Neural crest cell (in vitro differentiated cells): ENCODE data around the gene RNASE13. TPM values are rescaled to one million over a fixed set of nuclear protein-coding genes. Genes with fewer than 3 reads are reported as not detected.

ENCODE experiments used
- DNase-seq: peaks from one replicate; pipeline ENCODE4 v3.0.0; 2021; ENCODE audit warnings: low read depth, mixed read lengths, low spot score
- H3K27ac Mint-ChIP-seq: one replicate; pipeline ENCODE4 v1.8.0; 2021; ENCODE audit warnings: mild to moderate bottlenecking, mixed read lengths; ENCODE audit not compliant: unreplicated experiment
- H3K27me3 Mint-ChIP-seq: 2 replicates; pipeline ENCODE4 v1.8.0; 2021; ENCODE audit warnings: low read depth, mild to moderate bottlenecking, mixed read lengths
- H3K36me3 Mint-ChIP-seq: 2 replicates; pipeline ENCODE4 v1.8.0; 2021; ENCODE audit warnings: low read depth, mild to moderate bottlenecking, mixed read lengths
- H3K4me1 Mint-ChIP-seq: 2 replicates; pipeline ENCODE4 v1.8.0; 2021; ENCODE audit warnings: mixed read lengths
- H3K4me3 Mint-ChIP-seq: one replicate; pipeline ENCODE4 v1.8.0; 2021; ENCODE audit warnings: mild to moderate bottlenecking, mixed read lengths
- H3K9me3 Mint-ChIP-seq: 2 replicates; pipeline ENCODE4 v1.8.0; 2021; ENCODE audit warnings: mixed read lengths
- CTCF ChIP-seq: fragments of 200-600 bp; sonication (generic); conservative IDR thresholded peaks from 2 replicates; pipeline ENCODE4 v1.5.0; 2021; ENCODE audit warnings: antibody characterized with exemption, mild to moderate bottlenecking
- total RNA-seq: library from RNA; stranded (reverse); gene quantifications from 2 replicates; pipeline ENCODE4 v1.2.1, GENCODE V29; 2021

Gene RNASE13
- total RNA-seq, 1 donor from 2014 or later: not detected

GRCh38 chr14:21060614-21061346 is 26.2 kb upstream of the RNASE13 start:
- H3K36me3 Mint-ChIP-seq: no peaks in the 10 kb centered on the region
- TF ChIP-seq CTCF: no peak
- peaks cover 10% of the 10 kb centered on the region for H3K4me1 Mint-ChIP-seq
- no peak overlapping the region for H3K4me3 Mint-ChIP-seq
- no peaks in the 10 kb centered on the region for H3K27me3 Mint-ChIP-seq
- no peaks in the 10 kb centered on the region for H3K9me3 Mint-ChIP-seq
- DNase-seq: no peak
- H3K27ac Mint-ChIP-seq: no peak overlapping the region

GRCh38 chr14:21059842-21060613 is 25.4 kb upstream of the RNASE13 start:
- Mint-ChIP-seq H3K27ac (no peak overlapping the region), H3K36me3 (no peaks in the 10 kb centered on the region), H3K4me1 (peaks cover 10% of the 10 kb centered on the region), H3K4me3 (no peak overlapping the region), H3K9me3 (no peaks in the 10 kb centered on the region), H3K27me3 (no peaks in the 10 kb centered on the region)
- no peak for TF ChIP-seq CTCF
- no peak for DNase-seq

DNA sequence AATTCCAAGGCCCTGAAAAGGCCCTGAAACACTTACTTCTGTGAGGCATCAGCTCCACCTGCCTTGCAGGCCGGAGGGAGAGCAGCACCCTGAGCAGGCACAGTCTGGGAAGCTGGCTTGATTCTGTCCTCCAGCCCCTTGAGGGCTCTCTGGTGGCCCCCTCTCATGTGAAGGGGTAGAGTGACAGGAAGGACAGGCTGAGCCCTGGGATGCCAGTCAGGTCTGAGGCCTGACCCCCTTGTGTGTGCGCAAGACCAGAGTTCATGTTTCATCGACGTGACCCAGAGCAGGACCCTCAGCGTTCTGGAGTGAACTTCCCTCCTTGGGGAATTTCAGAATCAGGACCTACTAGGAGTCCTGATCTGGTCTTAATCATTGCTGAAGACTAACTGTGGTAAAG is 24.3 kb upstream of the RNASE13 start:
- TF ChIP-seq CTCF: no peak
- no peaks in the 10 kb centered on the region for H3K9me3 Mint-ChIP-seq
- no peaks in the 10 kb centered on the region for H3K27me3 Mint-ChIP-seq
- H3K27ac Mint-ChIP-seq: no peak overlapping the region
- DNase-seq: no peak
- H3K4me1 Mint-ChIP-seq: peaks cover 9% of the 10 kb centered on the region
- no peaks in the 10 kb centered on the region for H3K36me3 Mint-ChIP-seq
- no peak overlapping the region for H3K4me3 Mint-ChIP-seq

DNA sequence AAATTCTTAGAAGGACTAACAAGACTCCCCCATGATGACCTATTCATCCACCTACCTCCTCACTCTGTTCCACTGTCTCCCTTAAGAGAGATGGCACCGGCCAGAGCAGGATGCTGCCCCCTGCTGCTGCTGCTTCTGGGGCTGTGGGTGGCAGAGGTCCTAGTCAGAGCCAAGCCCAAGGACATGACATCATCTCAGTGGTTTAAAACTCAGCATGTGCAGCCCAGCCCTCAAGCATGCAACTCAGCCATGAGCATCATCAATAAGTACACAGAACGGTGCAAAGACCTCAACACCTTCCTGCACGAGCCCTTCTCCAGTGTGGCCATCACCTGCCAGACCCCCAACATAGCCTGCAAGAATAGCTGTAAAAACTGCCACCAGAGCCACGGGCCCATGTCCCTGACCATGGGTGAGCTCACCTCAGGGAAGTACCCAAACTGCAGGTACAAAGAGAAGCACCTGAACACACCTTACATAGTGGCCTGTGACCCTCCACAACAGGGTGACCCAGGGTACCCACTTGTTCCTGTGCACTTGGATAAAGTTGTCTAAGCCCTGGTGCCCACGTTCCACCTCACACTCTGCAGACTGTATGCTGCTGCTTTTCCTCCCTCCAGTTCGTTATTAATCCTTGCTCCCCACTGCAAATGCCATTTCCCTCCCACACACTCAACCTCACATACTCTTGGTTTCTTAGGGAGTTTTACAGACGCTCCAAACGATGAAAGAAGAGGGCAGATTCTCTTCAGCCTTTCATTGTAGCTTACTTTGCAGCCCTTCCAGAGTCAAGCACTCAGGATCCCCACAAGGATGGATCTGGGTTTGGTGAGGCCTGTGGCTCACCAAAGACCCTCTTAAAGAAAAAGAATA is 23.4 kb upstream of the RNASE13 start, which contains the start of gene RNASE8:
Gene RNASE8, plus strand, starts transcription at position 20 of the 873 bp plus-strand sequence. Its CDS starts 71 bp downstream, at position 91.
- peaks cover under 1% of the 10 kb centered on the region for H3K4me1 Mint-ChIP-seq
- no peak within 1 kb of the TSS for H3K27ac Mint-ChIP-seq
- no peak within 1 kb of the TSS for H3K4me3 Mint-ChIP-seq

More for the DNA sequence above, 23.4 kb upstream of the RNASE13 start, which contains the start of gene RNASE8:
- DNase-seq: no peak
- H3K36me3 Mint-ChIP-seq: no peaks in the 10 kb centered on the region
- H3K27me3 Mint-ChIP-seq: no peaks in the 10 kb centered on the region
- H3K9me3 Mint-ChIP-seq: no peaks in the 10 kb centered on the region
- no peak for TF ChIP-seq CTCF
